Activated CD4-positive, CD25-positive, alpha-beta regulatory T cell treated with anti-CD3 and anti-CD28 coated beads, Interleukin-2, amount 50 U/mL, for 72 hours (primary cell): Measurements from ENCODE around the gene LOXHD1.

Experiments
- DNase-seq: peaks from one replicate; pipeline ENCODE4 v3.0.0; 2021

LOXHD1 gene

DNA sequence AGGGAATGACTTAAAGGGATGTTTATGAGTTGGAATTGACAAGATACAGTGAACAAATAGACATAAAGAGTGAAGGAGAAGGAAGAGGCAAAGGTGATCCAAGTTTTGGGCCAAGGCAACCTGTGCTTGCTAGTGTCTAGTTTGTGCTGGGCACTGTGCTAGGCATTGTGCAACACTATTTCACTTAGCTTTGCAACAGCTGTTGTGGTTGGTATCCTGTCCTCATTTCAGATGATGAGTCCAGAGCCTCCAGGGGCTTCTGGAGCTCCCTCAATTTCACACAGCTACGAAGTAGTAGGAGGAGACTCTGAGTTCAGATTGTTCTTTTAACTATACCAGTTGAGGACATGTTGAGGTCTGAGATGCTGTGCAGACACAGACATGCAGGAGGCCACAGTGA is 18.1 kb upstream of the LOXHD1 start:
- DNase-seq: no peak

- no peak for DNase-seq
Measured at GRCh38 chr18:46672062-46672970, 15.3 kb upstream of the LOXHD1 start.

DNA sequence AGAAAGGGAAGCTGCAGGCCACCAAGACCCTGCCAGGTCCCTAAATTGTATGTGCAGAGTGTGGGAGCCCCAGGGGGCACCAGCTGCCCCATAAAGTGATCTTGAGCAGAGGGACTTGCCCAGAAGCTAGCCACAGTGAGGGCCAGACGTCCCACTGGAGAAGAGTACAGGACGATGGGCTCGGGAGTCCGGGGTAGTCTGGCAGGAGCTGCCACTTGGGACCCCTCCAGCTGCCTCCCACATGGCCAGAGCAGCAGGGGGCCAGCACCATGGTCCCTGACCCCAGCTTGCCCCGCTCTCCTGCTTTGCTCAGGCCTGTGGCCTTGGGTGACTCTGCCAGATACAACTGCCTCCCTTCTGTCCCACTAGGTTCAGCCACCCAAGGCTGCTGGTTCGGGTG is 11.7 kb upstream of the LOXHD1 start:
- no peak for DNase-seq

DNA sequence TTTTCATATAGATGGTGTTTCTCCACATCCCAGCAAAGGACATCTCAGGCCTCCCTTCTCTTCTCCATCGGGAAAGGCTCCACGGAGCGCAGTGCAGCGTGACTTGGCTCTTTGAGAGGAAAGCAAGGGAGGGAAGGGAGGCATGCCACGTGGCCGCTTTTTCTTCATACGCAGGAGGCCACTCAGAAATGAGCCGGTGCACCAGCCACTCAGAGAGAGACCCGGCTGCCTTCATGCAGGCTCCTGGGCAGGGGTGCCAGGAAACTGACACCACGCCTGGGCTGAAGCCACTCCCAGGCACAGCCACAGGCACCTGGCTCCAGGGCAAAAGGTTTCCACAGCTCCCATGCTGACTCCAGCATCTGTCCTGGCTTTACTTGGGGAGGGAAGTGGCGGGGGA is 11.1 kb upstream of the LOXHD1 start:
- no peak for DNase-seq

DNA sequence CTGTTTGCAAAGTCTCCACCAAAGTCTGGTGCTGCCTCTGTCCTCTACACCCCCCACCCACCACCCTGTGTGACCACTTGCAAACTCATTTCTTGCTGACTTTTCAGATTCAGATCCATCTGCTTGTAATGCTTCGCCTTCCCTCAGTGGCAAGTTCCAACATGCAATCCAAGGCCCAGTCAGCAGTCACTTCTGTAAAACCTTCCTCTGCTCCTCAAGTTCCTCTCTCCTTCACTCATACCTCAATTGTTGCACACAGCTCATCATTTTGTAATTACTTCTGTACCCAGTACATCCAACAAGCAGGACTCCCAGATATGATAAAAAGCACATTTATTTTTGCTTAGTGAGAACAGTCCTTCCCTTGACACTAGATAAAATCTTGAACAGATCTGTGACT is 6.5 kb upstream of the LOXHD1 start:
- no peak for DNase-seq

DNA sequence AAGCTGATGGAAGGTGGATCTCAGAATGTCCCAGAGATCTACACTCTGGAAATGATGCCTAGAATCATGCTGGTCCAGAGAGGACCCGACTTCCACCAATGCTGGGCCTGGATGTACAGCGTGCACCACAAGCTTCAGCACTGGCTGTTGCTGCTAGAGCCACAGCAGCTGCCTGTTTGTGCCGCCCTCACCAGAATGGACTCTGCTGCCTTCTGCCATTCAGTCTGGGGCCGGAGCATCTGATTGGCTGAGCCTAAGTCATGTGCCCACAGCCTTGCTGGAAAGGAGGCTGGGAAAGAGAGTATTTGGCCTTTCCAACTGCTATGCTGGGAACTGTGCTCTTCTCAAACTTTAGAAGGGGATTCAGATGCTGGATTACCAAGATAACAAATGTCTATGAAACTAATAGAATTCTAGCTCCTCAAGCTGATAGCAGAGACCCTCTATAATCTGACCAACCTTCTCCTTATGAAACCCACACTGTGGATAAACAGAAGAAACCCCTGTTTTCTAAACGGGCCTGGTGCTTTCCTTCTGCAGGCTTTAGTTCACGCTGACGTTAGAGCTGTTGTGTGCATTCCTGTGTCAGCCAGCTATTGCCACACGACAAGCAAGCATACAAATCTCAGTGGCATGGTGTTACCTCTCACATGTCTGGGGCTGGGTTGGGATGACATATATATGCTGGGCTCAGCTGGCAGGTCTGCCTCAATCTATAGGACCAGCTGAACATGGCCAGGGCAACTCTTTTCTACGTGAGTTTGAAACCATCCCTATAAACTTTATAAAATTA is 4.1 kb upstream of the LOXHD1 start:
- no peak for DNase-seq

GRCh38 chr18:46659484-46659883 is 2.5 kb upstream of the LOXHD1 start:
- no peak for DNase-seq

GRCh38 chr18:46656326-46657114 is 500 bp downstream of the LOXHD1 start:
- no peak for DNase-seq

DNA sequence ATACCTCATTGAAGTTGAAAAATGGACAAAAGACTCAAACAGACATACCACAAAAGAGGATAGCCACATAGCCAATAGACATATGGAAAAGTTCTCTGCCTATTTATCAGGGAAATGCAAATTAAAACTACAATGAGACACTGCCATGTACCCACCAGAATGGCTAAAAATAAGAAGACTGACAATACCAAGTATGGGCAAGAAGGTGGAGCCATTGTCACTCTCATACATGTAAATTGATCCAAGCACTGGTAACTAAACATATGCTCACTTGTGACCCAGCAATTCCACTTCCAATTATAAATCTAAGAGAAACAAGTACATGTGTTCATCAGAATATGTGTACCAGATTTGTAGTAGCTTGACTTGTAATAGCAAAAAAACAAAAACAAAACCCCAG is 4.6 kb downstream of the LOXHD1 start:
- no peak for DNase-seq

GRCh38 chr18:46650681-46651080 is 6.3 kb downstream of the LOXHD1 start:
- no peak for DNase-seq

DNA sequence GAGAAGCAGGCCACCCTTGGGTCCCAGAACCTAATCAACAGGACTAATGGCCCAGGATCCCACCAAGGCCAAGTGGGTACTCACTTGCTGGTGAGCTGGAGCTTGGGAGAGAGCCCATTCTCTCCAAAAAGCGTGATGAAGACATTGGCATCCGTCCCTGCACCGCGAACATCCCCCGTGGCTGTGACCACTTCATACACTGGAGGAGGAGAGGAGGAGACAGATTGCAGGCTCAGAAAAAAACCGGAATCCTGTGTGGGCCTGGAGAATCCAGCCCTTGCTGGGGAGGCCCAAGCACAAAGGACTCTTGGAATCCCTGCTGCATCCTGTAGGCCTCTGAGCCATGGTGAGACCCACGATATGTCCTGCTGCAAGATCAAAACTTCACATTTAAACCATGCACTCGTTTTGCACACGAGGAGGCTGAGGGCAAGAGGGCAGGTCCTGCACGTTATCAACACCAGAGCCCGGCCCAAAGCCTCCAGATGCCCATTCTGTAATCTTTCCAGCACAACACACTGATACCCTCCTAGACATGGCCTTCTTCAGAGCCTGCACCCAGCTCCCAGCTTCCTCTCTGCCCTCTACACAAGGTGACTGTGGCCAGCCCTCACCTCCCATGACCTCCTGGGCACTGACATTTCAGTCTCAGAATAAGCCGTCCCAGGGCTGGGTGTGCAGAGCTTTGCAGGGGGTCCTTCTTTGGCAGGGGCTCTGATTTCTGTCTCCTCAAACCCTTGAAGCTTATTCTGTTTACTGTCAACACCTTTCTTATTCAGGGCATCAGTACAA is 7.8 kb downstream of the LOXHD1 start:
- no peak for DNase-seq

DNA sequence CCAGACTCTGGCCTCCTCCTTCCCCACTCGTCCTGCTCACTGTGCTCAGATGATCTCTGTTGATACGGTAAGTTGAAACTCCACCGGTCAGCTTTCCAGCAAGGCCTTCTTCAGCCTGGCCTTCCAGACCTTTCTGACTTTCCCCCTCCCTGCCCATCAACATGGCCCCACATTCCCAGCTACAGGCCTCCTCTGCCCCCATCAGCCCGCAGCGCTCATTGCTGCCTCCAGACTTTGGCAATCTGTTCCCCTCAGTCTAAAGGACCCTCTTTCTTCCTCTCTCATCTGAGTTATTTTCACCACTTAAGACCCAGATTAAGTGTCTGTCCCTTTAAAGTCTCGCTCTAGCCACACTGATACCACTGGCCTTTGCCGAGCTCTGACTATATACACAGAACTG is 10.6 kb downstream of the LOXHD1 start:
- DNase-seq: no peak

DNA sequence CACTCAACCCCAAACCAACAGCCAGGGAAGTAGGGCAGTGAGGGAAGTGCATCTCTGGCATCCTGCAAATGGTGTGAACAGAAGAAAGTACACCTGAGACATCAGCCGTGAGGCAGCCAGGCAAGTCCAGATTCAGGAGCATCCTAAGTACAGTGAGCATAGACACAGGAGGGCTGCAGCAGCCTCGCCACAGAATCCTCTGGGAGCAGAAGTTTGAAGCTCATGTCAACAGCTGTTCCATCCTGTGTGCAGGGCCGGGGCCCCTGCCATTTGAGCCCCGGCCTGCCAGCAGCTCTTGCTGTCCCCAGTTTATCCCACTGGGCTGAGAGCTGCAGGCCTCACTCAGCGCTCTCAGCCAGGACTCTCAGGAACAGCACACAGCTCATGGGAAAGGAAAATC is 14.5 kb downstream of the LOXHD1 start:
- no peak for DNase-seq

DNA sequence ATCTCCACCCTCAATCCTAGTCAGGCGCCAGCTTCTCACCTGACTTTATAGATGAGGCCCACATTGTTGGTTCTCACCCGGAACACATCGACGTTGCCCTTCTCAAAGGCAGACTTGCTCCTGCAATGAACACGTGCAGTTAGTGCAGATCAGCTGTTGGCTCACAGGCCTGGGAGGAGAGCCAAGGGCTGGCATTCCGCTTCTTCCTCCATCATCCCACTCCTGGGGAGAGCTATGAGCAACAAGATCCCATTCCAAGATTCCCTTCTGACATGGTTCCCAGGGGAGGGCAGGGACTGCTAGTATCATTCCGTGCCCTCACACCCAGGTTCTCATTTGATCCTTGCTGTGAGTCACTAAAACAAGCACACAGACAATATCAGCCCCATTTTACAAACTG is 15.1 kb downstream of the LOXHD1 start:
- DNase-seq: no peak

GRCh38 chr18:46639386-46639785 is 17.6 kb downstream of the LOXHD1 start:
- no peak for DNase-seq

GRCh38 chr18:46636040-46636630 is 20.9 kb downstream of the LOXHD1 start:
- no peak for DNase-seq

DNA sequence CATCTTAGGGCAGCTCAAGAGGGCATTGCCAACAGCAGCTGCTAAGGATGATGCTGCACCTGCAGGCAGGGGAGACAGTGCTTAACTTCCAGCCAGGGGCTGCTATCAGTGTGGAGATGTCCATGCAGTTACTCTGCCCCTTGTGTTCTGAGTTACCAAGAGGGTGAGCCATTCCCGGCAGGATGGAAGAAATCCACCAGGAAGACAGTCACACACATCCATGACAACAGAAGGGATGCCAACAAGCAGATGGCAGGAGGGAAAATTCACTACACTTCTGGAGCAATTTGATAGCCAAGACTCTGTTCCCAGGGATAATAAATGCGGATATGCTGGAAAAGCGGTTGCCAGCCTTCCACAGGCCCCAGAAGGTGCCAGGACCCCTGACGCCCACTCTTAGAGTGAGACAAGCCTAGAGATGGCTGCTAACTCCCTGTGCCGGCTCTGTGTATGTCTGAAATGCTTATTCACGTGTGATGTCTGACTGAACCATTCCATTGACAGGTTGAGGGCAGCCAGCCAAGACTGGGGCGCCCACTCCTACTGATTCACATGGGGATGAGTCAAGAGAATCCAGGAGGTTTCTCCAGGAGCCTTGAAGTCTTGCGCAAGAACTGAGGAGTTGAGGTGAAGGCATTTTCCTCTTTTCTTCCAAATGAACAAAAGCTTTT is 24.5 kb downstream of the LOXHD1 start:
- no peak for DNase-seq

DNA sequence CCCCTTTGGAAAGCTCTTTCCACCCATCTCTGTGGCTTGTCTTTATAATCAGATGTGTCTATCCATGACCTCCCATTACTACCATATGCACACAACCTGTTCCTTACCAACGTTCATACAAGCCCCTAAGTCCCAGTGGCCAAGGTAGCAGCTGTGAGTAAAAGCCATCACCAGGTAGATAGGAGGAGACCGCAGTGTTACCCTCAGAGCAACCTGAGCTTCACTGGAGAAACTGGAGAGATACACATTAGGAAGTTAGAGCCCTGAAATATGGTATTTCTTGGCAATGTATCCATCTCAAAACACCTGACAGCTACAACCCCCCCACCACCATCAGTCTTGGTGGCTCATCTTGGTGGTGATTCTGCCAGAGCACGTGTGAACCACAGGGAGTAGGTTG is 26.0 kb downstream of the LOXHD1 start:
- DNase-seq: no peak

DNA sequence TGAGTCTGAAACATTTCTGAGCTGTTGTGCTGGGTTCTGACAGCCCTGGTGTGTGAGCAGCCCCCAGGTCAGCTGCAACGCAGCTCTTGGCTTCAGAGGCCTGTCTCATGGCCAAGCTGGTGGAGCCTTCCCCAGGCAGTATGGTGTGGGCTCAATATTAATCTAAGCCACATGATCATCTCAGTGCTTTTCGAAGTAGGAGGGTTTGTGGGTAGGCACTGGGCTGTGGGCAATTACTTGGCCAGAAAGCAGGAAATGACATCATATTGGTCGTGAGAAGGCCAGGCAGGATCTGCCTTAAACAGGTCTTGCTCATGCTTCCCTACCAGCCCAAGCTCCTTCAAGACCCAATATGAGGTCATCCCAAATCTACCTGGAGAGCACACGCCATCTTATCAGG is 26.9 kb downstream of the LOXHD1 start:
- DNase-seq: no peak

- no peak for DNase-seq
Measured at GRCh38 chr18:46629361-46629760, 27.7 kb downstream of the LOXHD1 start.

DNA sequence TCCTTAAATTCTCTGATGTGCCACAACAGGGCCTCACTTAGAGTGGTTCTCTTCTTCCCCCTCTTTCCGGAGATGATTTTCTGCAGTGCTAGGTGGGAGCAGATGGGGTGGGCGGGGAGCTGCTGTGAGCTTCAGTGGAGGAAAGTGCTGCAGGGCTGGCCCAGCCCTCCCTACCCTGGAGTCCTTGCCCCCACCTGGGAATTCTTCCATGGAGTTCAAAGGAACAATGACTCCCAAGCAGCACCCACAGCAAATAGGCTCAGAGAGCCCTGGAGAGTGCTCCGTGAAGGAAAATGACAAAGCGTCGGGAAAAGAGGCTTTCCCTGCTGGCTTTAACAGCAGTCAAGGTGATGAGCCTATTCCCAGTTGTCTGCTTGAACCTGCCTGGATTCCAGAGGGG is 28.8 kb downstream of the LOXHD1 start:
- DNase-seq: no peak

DNA sequence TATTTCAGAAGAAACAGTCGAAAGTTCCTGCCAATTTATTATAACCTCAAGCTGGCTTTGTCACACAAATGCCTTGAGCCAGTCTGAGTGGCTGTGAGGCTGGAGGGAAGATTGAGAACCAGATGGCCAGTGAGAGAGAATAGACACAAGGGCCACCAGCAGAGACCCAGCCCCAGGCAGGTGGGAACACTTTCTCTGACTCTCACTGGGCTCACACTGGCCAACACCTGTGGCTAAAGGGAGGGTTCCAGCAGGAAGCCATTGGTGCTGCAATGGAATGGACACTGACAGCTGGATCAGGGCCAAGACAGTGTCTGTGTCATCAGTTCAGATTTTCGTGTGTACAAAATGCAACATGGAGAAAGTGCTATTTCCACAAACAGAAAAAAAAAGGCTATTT is 29.9 kb downstream of the LOXHD1 start:
- DNase-seq: no peak
